Mesothelial cell of epicardium (in vitro differentiated cells): ENCODE results near the gene ZNF791. TPM values are rescaled to one million over a fixed set of nuclear protein-coding genes. Genes with fewer than 3 reads are reported as not detected.
"Not testable (repeated sequence)": the region's sequence is repeated elsewhere in the genome, so short reads cannot be mapped to it uniquely, and the experiment has no call there.

Source experiments
- DNase-seq, 2 experiments: peaks; one replicate each; pipeline ENCODE4 v3.0.0; 2021; ENCODE audit warnings: low spot score in 2 of 2; ENCODE audit not compliant: unreplicated experiment in 2 of 2
- H3K27ac Mint-ChIP-seq: 2 replicates; pipeline ENCODE4 v1.8.0; 2021; ENCODE audit warnings: mixed read lengths
- H3K27me3 Mint-ChIP-seq: 2 replicates; pipeline ENCODE4 v1.8.0; 2021; ENCODE audit warnings: low read depth, mixed read lengths
- H3K36me3 Mint-ChIP-seq: 2 replicates; pipeline ENCODE4 v1.8.0; 2021; ENCODE audit warnings: mixed read lengths
- H3K4me1 Mint-ChIP-seq: 2 replicates; pipeline ENCODE4 v1.8.0; 2021; ENCODE audit warnings: mixed read lengths
- H3K4me3 Mint-ChIP-seq: 2 replicates; pipeline ENCODE4 v1.8.0; 2021; ENCODE audit warnings: mild to moderate bottlenecking, moderate library complexity, mixed read lengths
- H3K9me3 Mint-ChIP-seq: 2 replicates; pipeline ENCODE4 v1.8.0; 2021; ENCODE audit warnings: mixed read lengths
- CTCF ChIP-seq: fragments of 200-600 bp; sonication (generic); IDR thresholded peaks from one replicate; pipeline ENCODE4 v1.5.0; 2021; ENCODE audit warnings: antibody characterized with exemption; ENCODE audit not compliant: unreplicated experiment
- total RNA-seq: library from RNA; stranded (reverse); gene quantifications from 3 replicates; pipeline ENCODE4 v1.2.1, GENCODE V29; 2021

ZNF791 gene
- total RNA-seq, 1 donor from 2014 or later, result 27.0 TPM

DNA sequence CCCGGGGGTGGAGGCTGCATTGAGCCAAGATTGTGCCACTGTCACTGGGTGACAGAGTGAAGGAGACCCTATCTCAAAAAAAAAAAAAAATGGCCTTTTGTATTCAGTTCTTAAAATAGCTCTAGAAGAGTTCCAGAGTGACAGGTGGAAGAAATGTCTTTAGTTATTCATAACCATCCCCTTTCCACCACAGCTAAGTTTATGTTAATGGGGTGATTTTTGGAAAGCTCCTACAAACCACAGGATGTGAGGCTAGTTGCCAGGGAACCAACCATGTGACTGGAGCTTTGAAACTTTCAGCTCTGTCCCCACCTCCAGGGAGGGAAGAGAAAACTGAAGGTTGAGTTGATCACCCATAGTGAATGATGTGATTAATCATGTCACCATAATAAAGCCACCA lies 7.0 kb upstream of the ZNF791 start:
- TF ChIP-seq CTCF, result no peak
- Mint-ChIP-seq H3K27me3 (no peaks in the 10 kb centered on the region), H3K4me1 (no peaks in the 10 kb centered on the region), H3K36me3 (peaks cover 24% of the 10 kb centered on the region), H3K27ac (no peak overlapping the region), H3K4me3 (no peak overlapping the region), H3K9me3 (no peaks in the 10 kb centered on the region)
- DNase-seq, result no peak

- TF ChIP-seq CTCF, result no peak
- DNase-seq, result no peak
- Mint-ChIP-seq H3K36me3 (peaks cover 15% of the 10 kb centered on the region), H3K4me1 (peaks cover 12% of the 10 kb centered on the region), H3K9me3 (no peaks in the 10 kb centered on the region), H3K27ac (no peak overlapping the region), H3K4me3 (no peak overlapping the region), H3K27me3 (no peaks in the 10 kb centered on the region)
These were observed 3.9 kb upstream of the ZNF791 start for GRCh38 chr19:12606796-12607195.

- TF ChIP-seq CTCF, result no peak
- Mint-ChIP-seq H3K27me3 (no peaks in the 10 kb centered on the region), H3K9me3 (no peaks in the 10 kb centered on the region), H3K4me3 (no peak overlapping the region), H3K27ac (no peak overlapping the region), H3K36me3 (peaks cover 8% of the 10 kb centered on the region), H3K4me1 (peaks cover 12% of the 10 kb centered on the region)
- DNase-seq, result no peak
These were observed 3.1 kb upstream of the ZNF791 start for GRCh38 chr19:12607631-12608030.

DNA sequence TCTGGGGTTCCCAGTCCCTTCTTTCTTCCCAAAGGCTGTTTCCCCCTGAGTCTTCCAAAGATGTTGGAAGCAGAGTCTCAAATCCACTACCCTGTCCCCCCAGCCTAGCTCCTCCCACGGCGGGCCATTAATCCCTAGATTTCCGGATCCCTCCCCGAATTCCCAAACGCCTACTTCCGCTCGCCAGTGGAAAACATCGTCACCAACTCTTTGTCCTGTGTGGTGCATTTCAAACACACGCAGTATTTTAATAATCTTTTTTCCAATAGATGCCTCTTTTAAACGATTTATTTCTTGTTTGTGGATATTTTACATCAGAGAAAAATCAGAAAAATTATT lies 610 bp downstream of the ZNF791 start:
- Mint-ChIP-seq H3K27ac (peak overlapping the region; percentile 100), H3K4me1 (peaks cover 12% of the 10 kb centered on the region), H3K9me3 (no peaks in the 10 kb centered on the region), H3K27me3 (no peaks in the 10 kb centered on the region), H3K4me3 (peak overlapping the region; percentile 100), H3K36me3 (peaks cover 17% of the 10 kb centered on the region)
- peak in 1 of 2 experiments; percentile 40 for DNase-seq
- no peak for TF ChIP-seq CTCF

DNA sequence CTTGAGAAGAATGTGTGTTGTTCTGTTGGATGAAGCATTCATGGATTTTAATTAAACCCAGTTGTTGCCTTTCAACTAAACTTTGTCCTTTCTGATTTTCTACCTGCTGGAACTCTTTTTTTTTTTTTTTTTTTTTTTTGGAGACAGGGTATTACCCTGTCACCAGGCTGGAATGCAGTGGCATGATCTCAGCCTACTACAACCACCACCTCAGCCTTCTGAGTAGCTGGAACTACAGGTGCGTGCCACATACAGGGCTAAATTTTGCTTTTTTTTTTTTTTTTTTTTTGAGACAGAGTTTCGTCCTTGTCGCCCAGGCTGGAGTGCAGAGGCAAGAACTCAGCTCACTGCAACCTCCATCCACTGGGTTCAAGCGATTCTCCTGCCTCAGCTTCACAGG lies 6.9 kb downstream of the ZNF791 start:
- Mint-ChIP-seq H3K27me3 (no peaks in the 10 kb centered on the region), H3K27ac (no peak overlapping the region), H3K36me3 (peaks cover 37% of the 10 kb centered on the region), H3K9me3 (peaks cover 5% of the 10 kb centered on the region), H3K4me3 (no peak overlapping the region), H3K4me1 (peaks cover 2% of the 10 kb centered on the region)
- DNase-seq, result no peak
- no peak for TF ChIP-seq CTCF

- H3K36me3 Mint-ChIP-seq, result peaks cover 41% of the 10 kb centered on the region
- H3K4me1 Mint-ChIP-seq, DNase-seq, H3K27me3 Mint-ChIP-seq, H3K4me3 Mint-ChIP-seq, H3K9me3 Mint-ChIP-seq, H3K27ac Mint-ChIP-seq: not testable (repeated sequence)
These were observed 10.7 kb downstream of the ZNF791 start for GRCh38 chr19:12621253-12622024.
